ENCODE results near the gene PRKCA. TPM values are rescaled to one million over a fixed set of nuclear protein-coding genes. Genes with fewer than 3 reads are reported as not detected.

Gene PRKCA
- total and polyA plus RNA-seq, 2 experiments from 2014 or later, result 6.4 to 35.4 TPM

- Mint-ChIP-seq H3K36me3 (ENCODE audit: low read depth) (peaks cover 9% of the 10 kb centered on the region; the same call in 1 of the 3 replicates), H3K4me3 (no peak overlapping the region), H3K9me3 (peaks cover 5% of the 10 kb centered on the region; the same call in 2 of the 3 replicates), H3K27ac (no peak overlapping the region), H3K27me3 (ENCODE audit: insufficient read depth, low read depth, poor library complexity) (peaks cover 30% of the 10 kb centered on the region), H3K4me1 (peaks cover 63% of the 10 kb centered on the region)
- H2AFZ ChIP-seq, result no peak overlapping the region
- H3K9me2 ChIP-seq (ENCODE audit: insufficient read depth), result 0 out of 2 replicates have a peak, but pooled peaks cover 8% of the 10 kb centered on the region
- peak; percentile 88 for DNase-seq (ENCODE audit: low spot score)
- H3K79me2 ChIP-seq (replicated peaks; ENCODE audit: insufficient read depth), result no peaks in the 10 kb centered on the region
- peaks cover 24% of the 10 kb centered on the region for H3K4me1 ChIP-seq (ENCODE audit: insufficient read depth)
- H3K4me3 ChIP-seq, result no peak overlapping the region
- H4K20me1 ChIP-seq (replicated peaks; ENCODE audit: insufficient read depth), result no peaks in the 10 kb centered on the region
- no peaks in the 10 kb centered on the region for H3K36me3 ChIP-seq (ENCODE audit: insufficient read depth)
- TF ChIP-seq ZNF114 (CRISPR knock-in tag; IDR thresholded peaks at IDR 0.05), result no peak
- peak; percentile 75 to 94 for TF ChIP-seq CTCF (conservative IDR thresholded peaks at IDR 0.05; ENCODE audit: low read depth in 2 of 2)
- TF ChIP-seq ZNF331 (CRISPR knock-in tag; IDR thresholded peaks at IDR 0.05; ENCODE audit: low read depth), result no peak
- no peak for TF ChIP-seq EZH2 (IDR thresholded peaks at IDR 0.05; ENCODE audit: low read depth, unreplicated experiment)
- TF ChIP-seq EZH2phosphoT487 (IDR thresholded peaks at IDR 0.05; ENCODE audit: unreplicated experiment), result no peak
- TF ChIP-seq ZNF462 (CRISPR knock-in tag; IDR thresholded peaks at IDR 0.05), result no peak
- no peak overlapping the region for H3K4me2 ChIP-seq
- H3K27me3 ChIP-seq (ENCODE audit: insufficient read depth), result no peaks in the 10 kb centered on the region
- peak; percentile 76 for ATAC-seq
- H3F3A ChIP-seq (replicated peaks; ENCODE audit: low read depth), result peaks cover 11% of the 10 kb centered on the region; the same call in 1 of the 2 replicates
- peak overlapping the region; percentile 74; the same call in 1 of the 2 replicates for H3K27ac ChIP-seq (ENCODE audit: low read depth)
Measured at GRCh38 chr17:66727634-66728570, 425.5 kb downstream of the PRKCA start.
